Measurements from ENCODE around the gene MCCC1. TPM values are rescaled to one million over a fixed set of nuclear protein-coding genes. Genes with fewer than 3 reads are reported as not detected.
"Not testable (repeated sequence)": the region's sequence is repeated elsewhere in the genome, so short reads cannot be mapped to it uniquely, and the experiment has no call there.

MCCC1 gene
- total and polyA plus RNA-seq, 9 donors = 11.6 to 18.0 (median 13.6) TPM

GRCh38 chr3:183107372-183107771 lies 8.1 kb upstream of the MCCC1 start:
- not testable (repeated sequence) for H3K4me1 ChIP-seq (ENCODE audit: control insufficient read depth, insufficient read depth, low read length); H3K27me3 ChIP-seq (ENCODE audit: control insufficient read depth, insufficient read depth, low read length); H3K4me3 ChIP-seq (ENCODE audit: low read length); DNase-seq; H3K27ac ChIP-seq (ENCODE audit: low read length); H3K36me3 ChIP-seq (ENCODE audit: control insufficient read depth, insufficient read depth, low read length); H3K9me3 ChIP-seq (replicated peaks; ENCODE audit: control insufficient read depth, low read depth, low read length)
- no CpG with 5 or more reads among the region's 4 CpGs for WGBS (ENCODE audit: insufficient coverage)

- Histone ChIP-seq H3K27me3 (ENCODE audit: control insufficient read depth, insufficient read depth, low read length) (no peaks in the 10 kb centered on the region), H3K9me3 (replicated peaks; ENCODE audit: control insufficient read depth, low read depth, low read length) (no peaks in the 10 kb centered on the region), H3K4me3 (ENCODE audit: low read length) (no peak overlapping the region), H3K27ac (ENCODE audit: low read length) (no peak overlapping the region), H3K36me3 (ENCODE audit: control insufficient read depth, insufficient read depth, low read length) (no peaks in the 10 kb centered on the region), H3K4me1 (ENCODE audit: control insufficient read depth, insufficient read depth, low read length) (no peaks in the 10 kb centered on the region)
- no peak for DNase-seq
- 64% methylated on average over 3 of the region's 6 CpGs for WGBS (ENCODE audit: insufficient coverage)
These were observed 7.3 kb upstream of the MCCC1 start for GRCh38 chr3:183106635-183107034.

GRCh38 chr3:183103950-183104349 lies 4.7 kb upstream of the MCCC1 start:
- not testable (repeated sequence) for H3K27me3 ChIP-seq (ENCODE audit: control insufficient read depth, insufficient read depth, low read length); H3K4me1 ChIP-seq (ENCODE audit: control insufficient read depth, insufficient read depth, low read length)
- 97% methylated on average over 10 of the region's 28 CpGs for WGBS (ENCODE audit: insufficient coverage)

GRCh38 chr3:183101040-183101439 lies 1.7 kb upstream of the MCCC1 start:
- not testable (repeated sequence) for H3K27me3 ChIP-seq (ENCODE audit: control insufficient read depth, insufficient read depth, low read length); DNase-seq; H3K27ac ChIP-seq (ENCODE audit: low read length); H3K4me1 ChIP-seq (ENCODE audit: control insufficient read depth, insufficient read depth, low read length); H3K9me3 ChIP-seq (replicated peaks; ENCODE audit: control insufficient read depth, low read depth, low read length); H3K4me3 ChIP-seq (ENCODE audit: low read length); H3K36me3 ChIP-seq (ENCODE audit: control insufficient read depth, insufficient read depth, low read length)
- no CpG with 5 or more reads among the region's 24 CpGs for WGBS (ENCODE audit: insufficient coverage)

More at GRCh38 chr3:183103950-183104349, 4.7 kb upstream of the MCCC1 start:
- H3K36me3 ChIP-seq (ENCODE audit: control insufficient read depth, insufficient read depth, low read length); H3K27ac ChIP-seq (ENCODE audit: low read length); DNase-seq; H3K9me3 ChIP-seq (replicated peaks; ENCODE audit: control insufficient read depth, low read depth, low read length); H3K4me3 ChIP-seq (ENCODE audit: low read length): not testable (repeated sequence)

- Histone ChIP-seq H3K9me3 (replicated peaks; ENCODE audit: control insufficient read depth, low read depth, low read length) (no peaks in the 10 kb centered on the region), H3K27me3 (ENCODE audit: control insufficient read depth, insufficient read depth, low read length) (no peaks in the 10 kb centered on the region), H3K4me3 (ENCODE audit: low read length) (no peak overlapping the region), H3K36me3 (ENCODE audit: control insufficient read depth, insufficient read depth, low read length) (no peaks in the 10 kb centered on the region), H3K27ac (ENCODE audit: low read length) (no peak overlapping the region), H3K4me1 (ENCODE audit: control insufficient read depth, insufficient read depth, low read length) (peaks cover 7% of the 10 kb centered on the region)
- no CpG with 5 or more reads among the region's 6 CpGs for WGBS (ENCODE audit: insufficient coverage)
- DNase-seq = no peak
These were observed 1.1 kb upstream of the MCCC1 start for GRCh38 chr3:183100376-183100775.

GRCh38 chr3:183099838-183100204 lies 525 bp upstream of the MCCC1 start:
- H3K27ac ChIP-seq (ENCODE audit: low read length) = peak overlapping the region; percentile 65
- no CpG with 5 or more reads among the region's 1 CpG for WGBS (ENCODE audit: insufficient coverage)
- no peaks in the 10 kb centered on the region for H3K27me3 ChIP-seq (ENCODE audit: control insufficient read depth, insufficient read depth, low read length)

GRCh38 chr3:183098536-183099025 lies 715 bp downstream of the MCCC1 start:
- Histone ChIP-seq H3K27me3 (ENCODE audit: control insufficient read depth, insufficient read depth, low read length) (no peaks in the 10 kb centered on the region), H3K9me3 (replicated peaks; ENCODE audit: control insufficient read depth, low read depth, low read length) (no peaks in the 10 kb centered on the region), H3K36me3 (ENCODE audit: control insufficient read depth, insufficient read depth, low read length) (no peaks in the 10 kb centered on the region), H3K4me1 (ENCODE audit: control insufficient read depth, insufficient read depth, low read length) (peaks cover 7% of the 10 kb centered on the region), H3K27ac (ENCODE audit: low read length) (peak overlapping the region; percentile 72), H3K4me3 (ENCODE audit: low read length) (peak overlapping the region; percentile 97)
- 8% methylated on average over 7 of the region's 8 CpGs for WGBS (ENCODE audit: insufficient coverage)
- DNase-seq = no peak

More at GRCh38 chr3:183099838-183100204, 525 bp upstream of the MCCC1 start:
- Histone ChIP-seq H3K36me3 (ENCODE audit: control insufficient read depth, insufficient read depth, low read length) (no peaks in the 10 kb centered on the region), H3K4me1 (ENCODE audit: control insufficient read depth, insufficient read depth, low read length) (peaks cover 7% of the 10 kb centered on the region), H3K9me3 (replicated peaks; ENCODE audit: control insufficient read depth, low read depth, low read length) (no peaks in the 10 kb centered on the region), H3K4me3 (ENCODE audit: low read length) (peak overlapping the region; percentile 97)
- no peak for DNase-seq

GRCh38 chr3:183094711-183095110 lies 4.6 kb downstream of the MCCC1 start:
- H3K4me3 ChIP-seq (ENCODE audit: low read length) = no peak overlapping the region
- 95% methylated on average over 3 of the region's 4 CpGs for WGBS (ENCODE audit: insufficient coverage)
- peaks cover 7% of the 10 kb centered on the region for H3K4me1 ChIP-seq (ENCODE audit: control insufficient read depth, insufficient read depth, low read length)

GRCh38 chr3:183092256-183092655 lies 7.0 kb downstream of the MCCC1 start:
- DNase-seq = no peak
- no peaks in the 10 kb centered on the region for H3K9me3 ChIP-seq (replicated peaks; ENCODE audit: control insufficient read depth, low read depth, low read length)
- peaks cover 23% of the 10 kb centered on the region for H3K36me3 ChIP-seq (ENCODE audit: control insufficient read depth, insufficient read depth, low read length)
- H3K4me1 ChIP-seq (ENCODE audit: control insufficient read depth, insufficient read depth, low read length) = no peaks in the 10 kb centered on the region
- H3K27ac ChIP-seq (ENCODE audit: low read length) = no peak overlapping the region
- WGBS (ENCODE audit: insufficient coverage) = 93% methylated on average over 4 of the region's 8 CpGs
- H3K27me3 ChIP-seq (ENCODE audit: control insufficient read depth, insufficient read depth, low read length) = no peaks in the 10 kb centered on the region
- H3K4me3 ChIP-seq (ENCODE audit: low read length) = no peak overlapping the region

More at GRCh38 chr3:183094711-183095110, 4.6 kb downstream of the MCCC1 start:
- Histone ChIP-seq H3K9me3 (replicated peaks; ENCODE audit: control insufficient read depth, low read depth, low read length) (no peaks in the 10 kb centered on the region), H3K27me3 (ENCODE audit: control insufficient read depth, insufficient read depth, low read length) (no peaks in the 10 kb centered on the region), H3K27ac (ENCODE audit: low read length) (no peak overlapping the region), H3K36me3 (ENCODE audit: control insufficient read depth, insufficient read depth, low read length) (peaks cover 19% of the 10 kb centered on the region)
- DNase-seq = no peak

GRCh38 chr3:183087184-183087583 lies 12.1 kb downstream of the MCCC1 start:
- Histone ChIP-seq H3K4me3 (ENCODE audit: low read length) (no peak overlapping the region), H3K36me3 (ENCODE audit: control insufficient read depth, insufficient read depth, low read length) (peaks cover 40% of the 10 kb centered on the region), H3K27ac (ENCODE audit: low read length) (no peak overlapping the region), H3K9me3 (replicated peaks; ENCODE audit: control insufficient read depth, low read depth, low read length) (no peaks in the 10 kb centered on the region), H3K4me1 (ENCODE audit: control insufficient read depth, insufficient read depth, low read length) (no peaks in the 10 kb centered on the region), H3K27me3 (ENCODE audit: control insufficient read depth, insufficient read depth, low read length) (no peaks in the 10 kb centered on the region)
- DNase-seq = no peak
- 100% methylated on average over 1 of the region's 2 CpGs for WGBS (ENCODE audit: insufficient coverage)
